Measurements from ENCODE around the gene ZNF445. TPM values are rescaled to one million over a fixed set of nuclear protein-coding genes. Genes with fewer than 3 reads are reported as not detected.

The ZNF445 gene
- total and polyA plus RNA-seq, 2 of the 8 experiments (the other 6 are each of a cell fraction or from before 2014, with no cell fraction given): 3.3 to 26.3 TPM

GRCh38 chr3:44513513-44513912 lies 36.0 kb upstream of the ZNF445 start:
- H2BK15ac ChIP-seq (ENCODE audit: low read length): 0 out of 2 replicates have a peak overlapping the region, but pooled peaks have one; percentile 19
- 0 out of 2 replicates have a peak overlapping the region, but pooled peaks have one; percentile 5 for H2AK5ac ChIP-seq (ENCODE audit: low read depth, low read length)
- H2AFZ ChIP-seq (ENCODE audit: low read length): peak overlapping the region; percentile 39; the same call in 1 of the 2 replicates
- no peak overlapping the region for H3K14ac ChIP-seq (ENCODE audit: insufficient read length)
- H3K4me1 ChIP-seq (replicated peaks in 1 of 4; ENCODE audit: control insufficient read depth in 3 of 4, insufficient read depth in 4 of 4, low read length in 3 of 4): peaks cover 0 to 5% (median 3%) of the 10 kb centered on the region in 4 experiments; a peak in 4 of 7 replicates
- no peak overlapping the region for H4K5ac ChIP-seq (ENCODE audit: insufficient read length, low read depth, low read length)
- H3K9ac ChIP-seq (replicated peaks in 1 of 4; ENCODE audit: extremely low read depth in 1 of 4, low read depth in 3 of 4, low read length in 3 of 4): no peak overlapping the region
- ChIA-PET CTCF (ENCODE audit: partially characterized antibody) (no interaction called here), POLR2A (ENCODE audit: partially characterized antibody) (interaction anchor here (0.8 to 1.1 kb wide), 5 partner anchors 10 to 248 kb away, joined by 3 read pairs; partner anchors contain the start of genes KIAA1143, KIF15 and ZKSCAN7)
- no peak overlapping the region for H3K56ac ChIP-seq (replicated peaks; ENCODE audit: insufficient read length, low read depth, low read length)
- H3K9me3 ChIP-seq (ENCODE audit: insufficient read depth in 2 of 2, low read depth in 1 of 2, low read length in 1 of 2): no peaks in the 10 kb centered on the region
- no peak overlapping the region for H2BK12ac ChIP-seq (ENCODE audit: low read depth, low read length)
- H3K27me3 ChIP-seq (replicated peaks in 1 of 4; ENCODE audit: control insufficient read depth in 3 of 4, extremely low read depth in 1 of 4, insufficient read depth in 3 of 4, low read length in 3 of 4): no peaks in the 10 kb centered on the region
- no peak overlapping the region; the same call in 1 of the 2 replicates for H2BK5ac ChIP-seq (ENCODE audit: low read depth, low read length)
- no peak overlapping the region for H4K8ac ChIP-seq (ENCODE audit: extremely low read depth, insufficient read depth, low read length)
- H3K4me3 ChIP-seq (ENCODE audit: extremely low read depth in 1 of 4, insufficient read depth in 2 of 4, low read depth in 3 of 4, low read length in 4 of 4): 0 out of 8 replicates have a peak overlapping the region, but pooled peaks of 1 of the 4 experiments have one; percentile 9
- H3K23ac ChIP-seq (ENCODE audit: insufficient read length): no peak overlapping the region
- no peaks in the 10 kb centered on the region for H3K36me3 ChIP-seq (ENCODE audit: control insufficient read depth in 2 of 4, insufficient read depth in 4 of 4, low read length in 3 of 4)
- 50% methylated on average over 3 of the region's 3 CpGs; no CpG with 5 or more reads in 1 of the 2 experiments for WGBS, 2 experiments (ENCODE audit: extremely low coverage in 1 of 2, insufficient coverage in 1 of 2, insufficient read length in 1 of 2, insufficient replicate concordance in 2 of 2, low coverage in 1 of 2, low lambda C conversion rate in 2 of 2, missing lambda C conversion rate in 1 of 2)
- peak overlapping the region in 1 of 2 experiments; percentile 24; a peak in 2 of 4 replicates for H3K4me2 ChIP-seq (ENCODE audit: insufficient read depth in 1 of 2, low read depth in 2 of 2, low read length in 2 of 2)
- no peak overlapping the region for H2BK120ac ChIP-seq (replicated peaks; ENCODE audit: low read depth, low read length)
- no peak overlapping the region for H2BK20ac ChIP-seq (ENCODE audit: low read length)
- H3K79me1 ChIP-seq (ENCODE audit: low read depth, low read length): peaks cover 5% of the 10 kb centered on the region; the same call in 1 of the 2 replicates
- no peak overlapping the region for H3K18ac ChIP-seq (ENCODE audit: extremely low read depth, low read length)
- H4K20me1 ChIP-seq (replicated peaks in 1 of 2; ENCODE audit: control insufficient read depth in 1 of 2, insufficient read depth in 2 of 2, low read length in 2 of 2): peaks cover 0 to 4% of the 10 kb centered on the region in 2 experiments
- no peaks in the 10 kb centered on the region; the same call in none of the 2 replicates for H3K23me2 ChIP-seq (ENCODE audit: low read depth, low read length)
- no peak overlapping the region for H3K27ac ChIP-seq (ENCODE audit: low read depth, low read length)
- TF ChIP-seq SP2 (IDR thresholded peaks at IDR 0.05; ENCODE audit: low read length) (no peak), SP1 (IDR thresholded peaks at IDR 0.05; ENCODE audit: low read depth, low read length) (peak; percentile 33; the same call in 1 of the 2 replicates), ASH2L (IDR thresholded peaks at IDR 0.05; ENCODE audit: low read length) (peak; percentile 40)
- H3K79me2 ChIP-seq (ENCODE audit: control insufficient read depth in 1 of 2, insufficient read depth in 2 of 2, low read length in 2 of 2): peaks cover 4 to 16% of the 10 kb centered on the region in 2 experiments
- no peak overlapping the region for H3K4ac ChIP-seq (replicated peaks; ENCODE audit: insufficient read length, low read depth, low read length)
- FAIRE-seq (no peak), DNase-seq (ENCODE audit: low read depth in 1 of 2, low spot score in 2 of 2) (peak in 1 of 2 experiments; percentile 49)
- no peak overlapping the region for H4K91ac ChIP-seq (replicated peaks; ENCODE audit: insufficient read length, low read length)
